Testis (tissue), 3 donors: ENCODE data around the gene ST7. TPM values are rescaled to one million over a fixed set of nuclear protein-coding genes. Genes with fewer than 3 reads are reported as not detected.

Source experiments
- DNase-seq: peaks from one replicate; pipeline ENCODE4 v3.0.0-alpha.2; 2019
- H3K27ac ChIP-seq, 2 donors: fragments of 200-600 bp; sonication (generic); one replicate each; pipeline ENCODE4 v1.5.1; 2019
- H3K27me3 ChIP-seq: fragments of 200-600 bp; sonication (generic); one replicate; pipeline ENCODE4 v1.5.1; 2019
- H3K36me3 ChIP-seq: fragments of 200-600 bp; sonication (generic); one replicate; pipeline ENCODE4 v1.5.1; 2017; ENCODE audit warnings: low read depth; ENCODE audit errors: missing control alignments
- H3K4me1 ChIP-seq: fragments of 200-600 bp; sonication (generic); one replicate; pipeline ENCODE4 v1.5.1; 2019
- H3K4me3 ChIP-seq, 2 donors: fragments of 200-600 bp; sonication (generic); one replicate each; pipeline ENCODE4 v1.5.1; 2017 to 2019
- H3K9me3 ChIP-seq: fragments of 200-600 bp; sonication (generic); one replicate; pipeline ENCODE4 v1.5.1; 2017
- POLR2A ChIP-seq: fragments of 450-650 bp; IDR thresholded peaks from one replicate; pipeline ENCODE4 v1.6.1; 2017; ENCODE audit warnings: antibody characterized with exemption, mild to moderate bottlenecking, moderate library complexity
- WGBS, 2 donors: methylation state at CpG; one replicate each; pipeline ENCODE4 v1.1.5; 2018; 5-methylcytosine and 5-hydroxymethylcytosine counted together
- intact Hi-C: fragments of 100-400 bp; cut with DNase I; formaldehyde crosslinking; loops from one replicate; pipeline ENCODE4 v1.15.1; 2023; ENCODE audit warnings: low total_unique reads
- polyA plus RNA-seq: library from polyadenylated mRNA; stranded (reverse); fragments of 350-450 nt; fragmentation: Illumina TruSeq; extraction: RNeasy Lipid Tissue Mini Kit (QIAGEN cat#74804); gene quantifications from one replicate; pipeline ENCODE4 v1.2.3, GENCODE V29; 2014; ENCODE audit warnings: low read depth, low replicate concordance; ENCODE audit not compliant: insufficient read depth
- total RNA-seq, 2 donors: library from RNA; depleted of rRNA; stranded (reverse); fragments of >200 nt; gene quantifications; one replicate each; pipeline ENCODE4 v1.2.3, GENCODE V29; 2016
- TF ChIP-seq, protein P1 (sequence below), 3 experiments: fragments of 450-650 bp in 2 of 3; fragments of 200-600 bp in 1 of 3; sonication (generic) in 1 of 3; IDR thresholded peaks; one replicate each; pipeline ENCODE4 v1.5.1; 2016 to 2019; ENCODE audit warnings: antibody characterized with exemption in 3 of 3, mild to moderate bottlenecking in 2 of 3, moderate library complexity in 1 of 3

Gene ST7
- total and polyA plus RNA-seq, 3 donors from 2014 or later = 15.9 to 25.3 (median 23.2) TPM

DNA sequence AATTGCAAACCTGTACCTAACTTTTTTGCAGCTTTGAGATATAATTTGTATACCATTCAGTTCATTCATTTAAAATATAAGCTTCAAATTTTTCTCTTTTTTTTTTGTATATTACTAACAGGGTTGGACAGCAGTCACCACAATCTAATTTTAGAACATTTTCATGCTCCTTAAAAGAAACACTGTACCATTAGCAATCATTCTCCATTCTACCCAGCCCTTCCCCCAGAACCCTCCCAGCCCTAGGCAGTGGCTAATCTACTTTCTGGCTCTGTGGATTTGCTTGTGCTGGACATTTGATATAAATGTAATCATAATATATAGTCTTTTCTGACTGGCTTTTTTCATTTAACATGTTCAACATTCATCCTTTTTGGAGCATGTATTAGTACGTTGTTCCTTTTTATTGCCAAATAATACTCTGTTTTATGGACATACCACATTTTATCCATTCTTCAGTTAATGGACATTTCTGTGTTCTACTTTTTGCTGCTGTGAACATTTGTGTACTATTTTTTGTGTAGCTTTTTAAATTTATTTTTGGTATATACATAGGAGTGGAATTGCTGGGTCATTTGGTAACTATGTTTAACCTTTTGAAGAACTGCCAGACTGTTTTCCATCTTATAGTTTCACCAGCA, 40.9 kb upstream of the ST7 start:
- Histone ChIP-seq H3K4me1 (no peaks in the 10 kb centered on the region), H3K9me3 (no peaks in the 10 kb centered on the region), H3K27me3 (no peaks in the 10 kb centered on the region), H3K4me3 (no peak overlapping the region), H3K27ac (no peak overlapping the region), H3K36me3 (no peaks in the 10 kb centered on the region)
- 90 to 94% methylated on average over 1 of the region's 1 CpG for WGBS, 2 donors
- TF ChIP-seq, protein P1, sequence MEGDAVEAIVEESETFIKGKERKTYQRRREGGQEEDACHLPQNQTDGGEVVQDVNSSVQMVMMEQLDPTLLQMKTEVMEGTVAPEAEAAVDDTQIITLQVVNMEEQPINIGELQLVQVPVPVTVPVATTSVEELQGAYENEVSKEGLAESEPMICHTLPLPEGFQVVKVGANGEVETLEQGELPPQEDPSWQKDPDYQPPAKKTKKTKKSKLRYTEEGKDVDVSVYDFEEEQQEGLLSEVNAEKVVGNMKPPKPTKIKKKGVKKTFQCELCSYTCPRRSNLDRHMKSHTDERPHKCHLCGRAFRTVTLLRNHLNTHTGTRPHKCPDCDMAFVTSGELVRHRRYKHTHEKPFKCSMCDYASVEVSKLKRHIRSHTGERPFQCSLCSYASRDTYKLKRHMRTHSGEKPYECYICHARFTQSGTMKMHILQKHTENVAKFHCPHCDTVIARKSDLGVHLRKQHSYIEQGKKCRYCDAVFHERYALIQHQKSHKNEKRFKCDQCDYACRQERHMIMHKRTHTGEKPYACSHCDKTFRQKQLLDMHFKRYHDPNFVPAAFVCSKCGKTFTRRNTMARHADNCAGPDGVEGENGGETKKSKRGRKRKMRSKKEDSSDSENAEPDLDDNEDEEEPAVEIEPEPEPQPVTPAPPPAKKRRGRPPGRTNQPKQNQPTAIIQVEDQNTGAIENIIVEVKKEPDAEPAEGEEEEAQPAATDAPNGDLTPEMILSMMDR (IDR thresholded peaks at IDR 0.05) = no peak
- TF ChIP-seq POLR2A = no peak
- DNase-seq = no peak
- intact Hi-C loops = no loop called here

DNA sequence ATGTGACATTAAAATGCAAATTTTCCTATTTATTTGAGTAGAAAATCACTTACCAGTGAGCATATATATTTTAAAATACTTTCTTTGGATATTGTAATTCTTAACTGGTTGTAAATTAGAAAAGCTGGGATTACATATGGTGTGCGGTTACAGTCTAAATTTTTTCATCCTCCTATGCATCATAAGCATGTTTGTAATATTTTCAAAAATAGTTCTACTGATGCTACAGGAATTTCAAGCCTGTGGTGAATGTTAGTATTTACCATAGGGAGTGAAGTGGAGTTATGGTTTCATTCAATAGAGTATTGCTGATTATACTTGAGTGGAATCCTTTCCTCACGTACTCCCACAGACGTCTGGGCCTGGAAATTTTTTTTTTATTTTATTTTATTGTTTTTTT, 34.6 kb upstream of the ST7 start:
- 90 to 94% methylated on average over 3 of the region's 3 CpGs for WGBS, 2 donors
- no peaks in the 10 kb centered on the region for H3K27me3 ChIP-seq
- H3K36me3 ChIP-seq = no peaks in the 10 kb centered on the region
- H3K4me1 ChIP-seq = no peaks in the 10 kb centered on the region
- H3K4me3 ChIP-seq = no peak overlapping the region
- intact Hi-C loops = no loop called here
- no peak overlapping the region for H3K27ac ChIP-seq
- TF ChIP-seq, protein P1 (IDR thresholded peaks at IDR 0.05) = no peak
- TF ChIP-seq POLR2A = no peak
- H3K9me3 ChIP-seq = no peaks in the 10 kb centered on the region
- DNase-seq = no peak

DNA sequence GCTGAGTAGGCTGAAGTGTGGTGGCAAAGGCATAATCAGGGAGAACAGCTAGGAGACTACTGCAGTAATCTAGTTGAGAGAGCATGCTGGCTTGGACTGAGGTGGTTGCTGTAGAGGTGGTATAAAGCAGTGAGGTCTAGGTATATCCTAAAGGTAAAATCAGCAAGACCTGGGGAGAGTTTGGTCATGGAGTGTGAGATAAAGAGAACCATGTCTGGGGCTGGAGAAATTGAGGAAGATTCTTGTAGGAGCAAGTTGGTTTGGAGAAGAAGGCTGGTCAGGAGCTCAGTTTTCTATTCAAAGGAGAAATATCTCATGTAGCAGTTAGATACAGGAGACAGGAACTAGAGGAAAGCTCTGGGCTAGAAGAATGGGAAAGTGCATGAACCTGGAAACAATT, 32.9 kb upstream of the ST7 start:
- TF ChIP-seq POLR2A = no peak
- TF ChIP-seq, protein P1 (IDR thresholded peaks at IDR 0.05) = no peak
- no peak for DNase-seq
- Histone ChIP-seq H3K36me3 (no peaks in the 10 kb centered on the region), H3K27me3 (no peaks in the 10 kb centered on the region), H3K9me3 (no peaks in the 10 kb centered on the region), H3K4me1 (no peaks in the 10 kb centered on the region), H3K27ac (no peak overlapping the region), H3K4me3 (no peak overlapping the region)
- intact Hi-C loops = no loop called here

DNA sequence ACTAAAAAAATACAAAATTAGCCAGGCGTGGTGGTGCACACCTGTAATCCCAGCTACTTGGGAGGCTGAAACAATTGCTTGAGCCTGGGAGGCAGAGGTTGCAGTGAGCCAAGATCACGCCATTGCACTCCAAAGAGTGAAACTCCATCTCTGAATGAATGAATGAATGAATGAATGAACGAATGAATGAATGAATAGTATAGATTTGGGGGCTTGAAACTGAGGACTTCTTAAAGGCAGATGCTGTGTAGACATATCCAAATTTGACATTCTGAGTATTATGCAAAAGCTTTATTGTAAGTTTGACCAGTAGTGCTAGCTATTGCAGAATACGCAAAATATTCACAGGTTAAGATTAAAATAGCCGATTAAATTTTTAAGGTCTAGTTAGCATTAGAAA, 30.8 kb upstream of the ST7 start:
- WGBS, 2 donors = 68 to 78% methylated on average over 5 of the region's 5 CpGs
- intact Hi-C loops = no loop called here
- Histone ChIP-seq H3K4me3 (no peak overlapping the region), H3K27me3 (no peaks in the 10 kb centered on the region), H3K27ac (no peak overlapping the region), H3K36me3 (no peaks in the 10 kb centered on the region), H3K4me1 (no peaks in the 10 kb centered on the region), H3K9me3 (no peaks in the 10 kb centered on the region)
- TF ChIP-seq, protein P1 (IDR thresholded peaks at IDR 0.05) = no peak
- no peak for TF ChIP-seq POLR2A
- no peak for DNase-seq

DNA sequence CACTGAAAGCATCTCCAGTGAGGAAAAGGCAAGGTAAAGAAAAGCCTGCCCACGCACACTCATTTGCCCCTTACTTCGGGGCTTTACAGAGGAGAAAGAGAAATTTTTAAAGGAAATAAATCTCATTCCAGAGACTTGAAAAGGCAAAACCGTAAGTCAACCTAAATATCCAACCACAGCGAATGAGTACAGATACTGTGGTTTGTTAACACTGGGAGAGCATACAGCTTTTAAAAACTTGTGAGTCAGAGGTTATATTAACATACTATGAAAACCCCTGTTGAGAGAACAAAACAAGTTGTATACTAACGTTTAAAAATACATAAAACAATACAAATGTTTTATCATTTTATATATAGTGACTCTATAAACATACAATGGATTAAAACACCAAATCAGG, 28.6 kb upstream of the ST7 start:
- no peaks in the 10 kb centered on the region for H3K9me3 ChIP-seq
- no peaks in the 10 kb centered on the region for H3K27me3 ChIP-seq
- WGBS, 2 donors = 50 to 59% methylated on average over 5 of the region's 5 CpGs
- H3K27ac ChIP-seq = no peak overlapping the region
- H3K36me3 ChIP-seq = no peaks in the 10 kb centered on the region
- TF ChIP-seq, protein P1 (IDR thresholded peaks at IDR 0.05) = no peak
- no peak for TF ChIP-seq POLR2A
- no peaks in the 10 kb centered on the region for H3K4me1 ChIP-seq
- no peak overlapping the region for H3K4me3 ChIP-seq
- DNase-seq = no peak
- intact Hi-C loops = no loop called here
